ENCODE results near the gene PHF12.

PHF12 gene

GRCh38 chr17:28951428-28951990, at the start of gene PHF12:
PHF12 (minus strand) TSS chr17:28951518; CDS start chr17:28950960, 558 bp downstream.
- DNase-seq: peak; percentile 100

- DNase-seq: no peak
These were observed 49.7 kb upstream of the PHF12 start for GRCh38 chr17:29000973-29001372.

- no peak for DNase-seq
These were observed 47.9 kb upstream of the PHF12 start for GRCh38 chr17:28999206-28999605.

- DNase-seq: no peak
These were observed 46.5 kb upstream of the PHF12 start for GRCh38 chr17:28997806-28998205.

- no peak for DNase-seq
These were observed 45.3 kb upstream of the PHF12 start for GRCh38 chr17:28996554-28997096.

- no peak for DNase-seq
These were observed 42.5 kb upstream of the PHF12 start for GRCh38 chr17:28993645-28994426.

- DNase-seq: no peak
These were observed 41.6 kb upstream of the PHF12 start for GRCh38 chr17:28992625-28993600.

GRCh38 chr17:28992185-28992584, 40.9 kb upstream of the PHF12 start:
- no peak for DNase-seq

- no peak for DNase-seq
These were observed 40.5 kb upstream of the PHF12 start for GRCh38 chr17:28991779-28992178.

- DNase-seq: no peak
These were observed 37.7 kb upstream of the PHF12 start for GRCh38 chr17:28989028-28989427.

GRCh38 chr17:28988475-28988874, 37.2 kb upstream of the PHF12 start:
- DNase-seq: no peak

GRCh38 chr17:28986714-28987655, 35.7 kb upstream of the PHF12 start:
- DNase-seq: no peak

- no peak for DNase-seq
These were observed 34.8 kb upstream of the PHF12 start for GRCh38 chr17:28985950-28986713.

- DNase-seq: no peak
These were observed 32.2 kb upstream of the PHF12 start for GRCh38 chr17:28983286-28984230.

- DNase-seq: peak; percentile 85 to 89
These were observed 30.9 kb upstream of the PHF12 start for GRCh38 chr17:28982131-28982793.

GRCh38 chr17:28978356-28978964, 27.1 kb upstream of the PHF12 start:
- DNase-seq: no peak

GRCh38 chr17:28977659-28978355, 26.5 kb upstream of the PHF12 start:
- DNase-seq: no peak

- DNase-seq: no peak
These were observed 24.3 kb upstream of the PHF12 start for GRCh38 chr17:28975646-28976045.

All from CD4-positive, alpha-beta T cell treated with Interleukin-4 for 1 hour (primary cell).